NCI-H526 (cell line): ENCODE results near the gene PALLD.

Source experiments
- DNase-seq, 2 experiments: peaks; one replicate each; lab custom pipeline; 2025; lab: John Stamatoyannopoulos, UW

PALLD gene

GRCh38 chr4:168852933-168853713 lies 356.3 kb downstream of the PALLD start:
- DNase-seq, result no peak

- no peak for DNase-seq
Measured at GRCh38 chr4:168853770-168854169, 356.9 kb downstream of the PALLD start.

- DNase-seq, result no peak
Measured at GRCh38 chr4:168854350-168854921, 357.6 kb downstream of the PALLD start.

- no peak for DNase-seq
Measured at GRCh38 chr4:168856312-168856711, 359.5 kb downstream of the PALLD start.

- DNase-seq, result no peak
Measured at GRCh38 chr4:168857009-168857408, 360.2 kb downstream of the PALLD start.

- DNase-seq, result no peak
Measured at GRCh38 chr4:168857546-168858314, 360.9 kb downstream of the PALLD start.

- no peak for DNase-seq
Measured at GRCh38 chr4:168859100-168859499, 362.2 kb downstream of the PALLD start.

GRCh38 chr4:168859888-168860694 lies 363.2 kb downstream of the PALLD start:
- no peak for DNase-seq

GRCh38 chr4:168860827-168861226 lies 364.0 kb downstream of the PALLD start:
- peak; percentile 9 to 49 for DNase-seq

GRCh38 chr4:168863719-168864647 lies 367.1 kb downstream of the PALLD start:
- DNase-seq, result no peak

- no peak for DNase-seq
Measured at GRCh38 chr4:168864821-168865541, 368.1 kb downstream of the PALLD start.

GRCh38 chr4:168865854-168866253 lies 369.0 kb downstream of the PALLD start:
- DNase-seq, result no peak

- DNase-seq, result no peak
Measured at GRCh38 chr4:168866635-168867034, 369.8 kb downstream of the PALLD start.

GRCh38 chr4:168867128-168867527 lies 370.3 kb downstream of the PALLD start:
- no peak for DNase-seq

GRCh38 chr4:168868044-168868781 lies 371.4 kb downstream of the PALLD start:
- no peak for DNase-seq

GRCh38 chr4:168868802-168869201 lies 371.9 kb downstream of the PALLD start:
- DNase-seq, result no peak

GRCh38 chr4:168870004-168870403 lies 373.2 kb downstream of the PALLD start:
- DNase-seq, result no peak

GRCh38 chr4:168871632-168872031 lies 374.8 kb downstream of the PALLD start:
- DNase-seq, result no peak

- DNase-seq, result no peak
Measured at GRCh38 chr4:168874083-168874482, 377.2 kb downstream of the PALLD start.

GRCh38 chr4:168876106-168876505 lies 379.3 kb downstream of the PALLD start:
- no peak for DNase-seq
